C4-2B (cell line): ENCODE results near the gene PSME4.
A peak's percentile ranks its signal among the peaks of the same experiment; 100 is the strongest.

Source experiments
- H3K27ac ChIP-seq: fragments of 450-650 bp; 2 replicates; pipeline ENCODE4 v1.5.1; 2017
- CTCF ChIP-seq: fragments of 450-650 bp; conservative IDR thresholded peaks from 2 replicates; pipeline ENCODE4 v1.5.1; 2017; ENCODE audit warnings: mild to moderate bottlenecking
- ZFX ChIP-seq: fragments of 450-650 bp; IDR thresholded peaks from 2 replicates; pipeline ENCODE4 v1.6.1; 2017

Gene PSME4

GRCh38 chr2:54008439-54008838, 37.6 kb upstream of the PSME4 start:
- TF ChIP-seq CTCF (no peak), ZFX (no peak)
- no peak overlapping the region for H3K27ac ChIP-seq

- TF ChIP-seq ZFX = no peak
- no peak for TF ChIP-seq CTCF
- no peak overlapping the region for H3K27ac ChIP-seq
Observed at GRCh38 chr2:54000524-54000923, 29.7 kb upstream of the PSME4 start.

- no peak overlapping the region for H3K27ac ChIP-seq
- TF ChIP-seq CTCF = no peak
Observed at GRCh38 chr2:54000122-54000521, 29.3 kb upstream of the PSME4 start.

GRCh38 chr2:53998834-53999233, 28.0 kb upstream of the PSME4 start:
- no peak overlapping the region for H3K27ac ChIP-seq
- TF ChIP-seq CTCF = no peak
- TF ChIP-seq ZFX = no peak

GRCh38 chr2:53994818-53995808, 24.3 kb upstream of the PSME4 start:
- no peak for TF ChIP-seq ZFX
- no peak overlapping the region for H3K27ac ChIP-seq

GRCh38 chr2:53991948-53992347, 21.2 kb upstream of the PSME4 start:
- TF ChIP-seq ZFX = no peak
- no peak for TF ChIP-seq CTCF

GRCh38 chr2:53989210-53989862, 18.5 kb upstream of the PSME4 start:
- no peak for TF ChIP-seq ZFX
- TF ChIP-seq CTCF = no peak
- peak overlapping the region; percentile 54 for H3K27ac ChIP-seq

More at GRCh38 chr2:53991948-53992347, 21.2 kb upstream of the PSME4 start:
- H3K27ac ChIP-seq = no peak overlapping the region
